Central memory CD8-positive, alpha-beta T cell (primary cell): ENCODE data around the gene SLC2A1.

Experiments
- ATAC-seq: fragments of 150-1000 bp; cut with Tn5 transposase; replicated peaks from 2 replicates; pipeline ENCODE4 v1.10.0; 2022; ENCODE audit warnings: mild to moderate bottlenecking, moderate FRiP score, moderate number of reproducible peaks; ENCODE audit not compliant: poor library complexity, severe bottlenecking; ENCODE audit errors: extremely low read depth
- DNase-seq, 2 donors: peaks; one replicate each; pipeline ENCODE4 v3.0.0; 2021; ENCODE audit warnings: low spot score in 2 of 2
- H3K27ac Mint-ChIP-seq: one replicate; pipeline ENCODE4 v1.8.0; 2022; ENCODE audit warnings: low read depth, mild to moderate bottlenecking, moderate library complexity, mixed read lengths
- H3K27me3 Mint-ChIP-seq: one replicate; pipeline ENCODE4 v1.8.0; 2022; ENCODE audit warnings: mixed read lengths
- H3K36me3 Mint-ChIP-seq: one replicate; pipeline ENCODE4 v1.8.0; 2022; ENCODE audit warnings: mild to moderate bottlenecking, moderate library complexity, mixed read lengths; ENCODE audit not compliant: insufficient read depth
- H3K4me1 Mint-ChIP-seq: one replicate; pipeline ENCODE4 v1.8.0; 2022; ENCODE audit warnings: mixed read lengths
- H3K4me3 Mint-ChIP-seq: one replicate; pipeline ENCODE4 v1.8.0; 2022; ENCODE audit warnings: mild to moderate bottlenecking, moderate library complexity, mixed read lengths
- H3K9me3 Mint-ChIP-seq: one replicate; pipeline ENCODE4 v1.8.0; 2022; ENCODE audit warnings: mixed read lengths

The SLC2A1 gene

DNA sequence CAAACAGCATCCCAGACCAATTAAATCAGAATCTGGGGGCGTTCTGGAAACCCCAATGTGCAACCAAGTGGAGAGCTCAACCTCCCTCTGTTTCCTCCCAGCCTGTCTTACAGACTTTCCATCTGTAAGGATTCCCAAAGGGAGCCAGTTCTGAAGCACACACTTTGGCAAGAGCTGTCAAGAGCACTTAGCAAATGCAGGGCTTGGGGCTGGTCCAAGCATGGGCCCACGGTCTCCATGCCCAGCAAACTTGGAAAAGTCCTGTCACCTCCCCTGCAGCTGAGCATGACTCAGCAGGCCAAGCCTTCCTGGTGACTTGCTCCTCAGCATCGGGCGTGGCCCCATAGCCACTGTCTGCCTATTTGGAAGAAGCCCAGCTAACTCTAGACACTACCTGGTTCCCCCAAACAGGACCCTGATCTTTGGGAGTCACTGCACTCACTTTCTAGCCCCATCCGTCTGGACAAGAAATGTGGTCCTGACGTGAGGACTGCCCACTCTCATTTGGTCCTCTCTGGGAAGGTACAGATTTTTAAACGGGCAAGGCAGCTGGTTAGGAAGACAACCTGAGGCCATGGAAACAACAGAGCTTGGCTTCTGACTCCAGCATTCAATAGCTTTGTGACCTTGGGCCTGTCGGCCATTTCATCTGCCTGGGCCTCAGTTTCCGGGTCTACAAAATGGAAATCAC is 16.9 kb downstream of the SLC2A1 start:
- H3K4me1 Mint-ChIP-seq: peaks cover 94% of the 10 kb centered on the region
- DNase-seq (no peak), ATAC-seq (no peak)
- peak overlapping the region; percentile 90 for H3K27ac Mint-ChIP-seq
- peak overlapping the region; percentile 75 for H3K4me3 Mint-ChIP-seq
- peaks cover 45% of the 10 kb centered on the region for H3K36me3 Mint-ChIP-seq
- no peaks in the 10 kb centered on the region for H3K27me3 Mint-ChIP-seq
- H3K9me3 Mint-ChIP-seq: no peaks in the 10 kb centered on the region

GRCh38 chr1:42940851-42941639 is 17.6 kb downstream of the SLC2A1 start:
- Mint-ChIP-seq H3K9me3 (no peaks in the 10 kb centered on the region), H3K4me3 (peak overlapping the region; percentile 75), H3K27me3 (no peaks in the 10 kb centered on the region), H3K36me3 (peaks cover 46% of the 10 kb centered on the region), H3K27ac (peak overlapping the region; percentile 90), H3K4me1 (peaks cover 94% of the 10 kb centered on the region)
- no peak for ATAC-seq
- DNase-seq: no peak

DNA sequence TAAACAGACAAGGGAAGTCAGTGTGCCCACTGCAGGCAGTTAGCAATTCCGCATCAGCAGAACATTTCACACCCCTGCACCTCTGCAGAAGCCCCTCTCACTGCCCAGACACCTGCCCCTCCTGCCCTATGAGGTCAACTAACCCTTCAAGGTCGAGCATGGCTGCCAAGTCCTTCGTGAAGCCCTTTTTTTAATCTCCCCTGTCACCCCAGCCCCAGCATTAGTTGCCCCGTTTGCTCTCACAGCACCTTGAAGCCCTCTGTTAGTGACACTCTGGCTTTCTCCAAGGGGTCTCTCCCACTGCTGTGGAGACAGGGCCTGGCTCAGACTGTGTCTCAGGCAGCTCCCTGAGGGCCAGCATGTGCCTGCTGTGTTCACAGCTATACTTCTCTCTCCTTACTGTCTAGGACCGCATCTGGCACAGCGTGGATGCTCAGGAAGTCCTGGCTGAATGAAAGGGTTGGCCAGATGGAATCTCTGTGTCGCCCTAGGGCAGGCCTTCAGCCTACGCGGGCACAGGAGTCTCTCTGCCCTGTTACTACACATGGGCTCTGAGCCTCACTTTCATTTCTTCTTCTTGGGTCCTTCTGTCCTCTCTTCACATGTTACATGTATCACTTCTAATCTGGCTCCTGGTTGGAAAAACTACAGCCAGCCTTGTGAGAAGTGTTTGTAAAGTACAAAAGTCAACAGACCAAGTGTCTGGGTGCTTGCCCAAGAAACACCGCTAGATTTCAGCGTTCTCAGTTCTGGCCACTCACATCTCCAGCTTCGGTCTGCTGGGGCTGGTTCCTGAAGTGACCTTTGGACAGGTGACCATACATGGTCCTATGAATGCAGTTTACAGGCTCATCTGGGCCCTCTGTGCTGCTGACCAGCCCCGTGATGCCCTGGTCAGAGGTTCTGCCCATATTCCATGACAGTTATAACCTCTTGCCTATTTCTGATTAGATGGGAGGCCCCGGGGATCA is 19.7 kb downstream of the SLC2A1 start:
- ATAC-seq: no peak
- peaks cover 45% of the 10 kb centered on the region for H3K36me3 Mint-ChIP-seq
- peaks cover 92% of the 10 kb centered on the region for H3K4me1 Mint-ChIP-seq
- DNase-seq: no peak
- H3K27ac Mint-ChIP-seq: peak overlapping the region; percentile 78
- peak overlapping the region; percentile 67 for H3K4me3 Mint-ChIP-seq
- no peaks in the 10 kb centered on the region for H3K27me3 Mint-ChIP-seq
- H3K9me3 Mint-ChIP-seq: no peaks in the 10 kb centered on the region

DNA sequence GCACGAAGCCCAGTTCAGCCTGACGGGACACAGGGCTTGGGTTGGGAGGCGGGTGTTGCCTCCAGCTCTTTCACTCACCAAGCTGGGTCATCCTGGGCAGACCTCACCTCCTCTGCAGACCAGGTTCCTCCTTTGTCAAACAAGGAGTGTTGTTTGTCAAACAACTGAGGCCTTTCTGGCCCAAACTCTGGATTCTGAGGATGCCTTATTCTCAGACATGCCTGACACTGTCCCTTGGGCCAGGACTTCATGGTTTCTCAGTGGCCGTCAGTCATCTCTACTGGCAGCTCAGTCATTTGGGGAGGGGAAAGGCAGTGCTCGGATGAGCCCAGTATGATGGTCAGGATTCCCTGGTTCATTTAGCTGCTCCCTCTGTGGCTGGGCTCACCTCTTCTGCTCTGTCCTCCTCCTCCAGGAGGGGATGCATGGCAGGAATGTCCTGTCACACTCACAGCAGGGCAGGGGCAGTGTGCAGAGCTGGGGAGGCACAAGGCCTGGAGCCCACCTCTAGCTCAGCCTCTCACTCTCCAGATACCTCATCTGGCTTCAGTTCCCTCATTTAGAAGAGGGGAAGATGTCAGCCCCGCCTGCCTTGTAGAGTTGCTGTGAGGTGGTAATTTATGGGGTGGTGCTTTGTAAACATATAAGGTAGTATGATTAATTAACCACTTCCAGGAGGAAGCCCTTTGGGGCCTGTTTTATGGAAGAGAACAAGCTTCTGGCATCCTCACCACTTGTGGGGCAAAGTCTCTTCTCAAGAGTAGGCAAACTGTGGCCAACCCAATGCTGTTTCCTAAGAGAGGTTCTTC is 20.6 kb downstream of the SLC2A1 start:
- Mint-ChIP-seq H3K36me3 (peaks cover 46% of the 10 kb centered on the region), H3K4me1 (peaks cover 92% of the 10 kb centered on the region), H3K9me3 (no peaks in the 10 kb centered on the region), H3K27me3 (no peaks in the 10 kb centered on the region), H3K27ac (peak overlapping the region; percentile 78), H3K4me3 (peak overlapping the region; percentile 67)
- ATAC-seq (peak; percentile 30), DNase-seq (no peak)

GRCh38 chr1:42937141-42937696 is 21.4 kb downstream of the SLC2A1 start:
- H3K4me3 Mint-ChIP-seq: peak overlapping the region; percentile 67
- no peak for DNase-seq

GRCh38 chr1:42936309-42937078 is 22.2 kb downstream of the SLC2A1 start:
- no peaks in the 10 kb centered on the region for H3K9me3 Mint-ChIP-seq
- peak in 1 of 2 donors; percentile 38 for DNase-seq
- ATAC-seq: peak; percentile 37
- peaks cover 42% of the 10 kb centered on the region for H3K36me3 Mint-ChIP-seq
- H3K4me3 Mint-ChIP-seq: peak overlapping the region; percentile 67
- no peaks in the 10 kb centered on the region for H3K27me3 Mint-ChIP-seq
- H3K4me1 Mint-ChIP-seq: peaks cover 94% of the 10 kb centered on the region
- H3K27ac Mint-ChIP-seq: peak overlapping the region; percentile 78

More at GRCh38 chr1:42937141-42937696, 21.4 kb downstream of the SLC2A1 start:
- no peaks in the 10 kb centered on the region for H3K27me3 Mint-ChIP-seq
- H3K36me3 Mint-ChIP-seq: peaks cover 40% of the 10 kb centered on the region
- peak; percentile 21 for ATAC-seq
- H3K4me1 Mint-ChIP-seq: peaks cover 92% of the 10 kb centered on the region
- H3K27ac Mint-ChIP-seq: peak overlapping the region; percentile 78
- H3K9me3 Mint-ChIP-seq: no peaks in the 10 kb centered on the region

DNA sequence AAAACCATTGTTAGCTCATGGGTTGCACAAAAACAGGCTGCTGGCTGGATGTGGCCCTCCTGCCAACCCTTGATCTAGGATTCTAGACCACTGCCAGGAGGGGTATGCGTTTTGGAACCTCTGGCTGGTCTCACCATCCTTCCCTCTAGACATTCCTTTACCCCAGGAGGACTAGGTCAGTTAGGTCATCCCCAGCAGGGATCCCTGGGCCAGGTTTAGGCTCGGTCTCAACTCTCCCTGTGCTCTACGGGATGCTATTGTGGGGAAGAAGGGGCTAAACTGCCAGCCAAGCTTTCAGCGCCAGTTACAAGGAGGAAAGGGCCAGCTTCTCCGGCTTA is 22.7 kb downstream of the SLC2A1 start:
- no peak for ATAC-seq
- H3K4me1 Mint-ChIP-seq: peaks cover 94% of the 10 kb centered on the region
- DNase-seq: no peak
- H3K27ac Mint-ChIP-seq: peak overlapping the region; percentile 78
- H3K9me3 Mint-ChIP-seq: no peaks in the 10 kb centered on the region
- H3K4me3 Mint-ChIP-seq: no peak overlapping the region
- H3K36me3 Mint-ChIP-seq: peaks cover 42% of the 10 kb centered on the region
- H3K27me3 Mint-ChIP-seq: no peaks in the 10 kb centered on the region

- ATAC-seq (no peak), DNase-seq (peak in 1 of 2 donors; percentile 37)
- Mint-ChIP-seq H3K36me3 (peaks cover 41% of the 10 kb centered on the region), H3K27me3 (no peaks in the 10 kb centered on the region), H3K9me3 (no peaks in the 10 kb centered on the region), H3K4me1 (peaks cover 94% of the 10 kb centered on the region), H3K27ac (peak overlapping the region; percentile 78), H3K4me3 (peak overlapping the region; percentile 66)
Observed at GRCh38 chr1:42935313-42935895, 23.3 kb downstream of the SLC2A1 start.

- Mint-ChIP-seq H3K4me3 (peak overlapping the region; percentile 66), H3K9me3 (no peaks in the 10 kb centered on the region), H3K4me1 (peaks cover 95% of the 10 kb centered on the region), H3K36me3 (peaks cover 44% of the 10 kb centered on the region), H3K27me3 (no peaks in the 10 kb centered on the region), H3K27ac (peak overlapping the region; percentile 78)
- ATAC-seq (no peak), DNase-seq (no peak)
Observed at GRCh38 chr1:42934541-42935312, 23.9 kb downstream of the SLC2A1 start.
